GM23338 (cell line): Measurements from ENCODE around the gene IGF2BP3. TPM values are rescaled to one million over a fixed set of nuclear protein-coding genes. Genes with fewer than 3 reads are reported as not detected.

ENCODE experiments used
- ATAC-seq: fragments of 200-7000 bp; cut with Tn5 transposase; 3 replicates; pipeline ENCODE4 v1.9.1; 2020
- DNase-seq: peaks from one replicate; pipeline ENCODE4 v3.0.0-alpha.2; 2015; ENCODE audit warnings: low spot score
- H2AFZ ChIP-seq: fragments of 200-600 bp; sonication (generic); 2 replicates; pipeline ENCODE4 v1.8.0; 2016; ENCODE audit warnings: antibody characterized with exemption, mild to moderate bottlenecking, moderate library complexity
- H3F3A ChIP-seq: fragments of 200-600 bp; sonication (generic); replicated peaks from 2 replicates; pipeline ENCODE4 v1.8.0; 2017; ENCODE audit warnings: antibody characterized with exemption, mixed run types, low read depth
- H3K27ac ChIP-seq: fragments of 200-600 bp; sonication (generic); 2 replicates; pipeline ENCODE4 v1.6.1; 2016; ENCODE audit warnings: low read depth
- H3K27me3 ChIP-seq: fragments of 200-600 bp; sonication (generic); 2 replicates; pipeline ENCODE4 v1.8.0; 2016; ENCODE audit warnings: mild to moderate bottlenecking, mixed run types, moderate library complexity; ENCODE audit not compliant: insufficient read depth
- H3K36me3 ChIP-seq: fragments of 200-600 bp; sonication (generic); 2 replicates; pipeline ENCODE4 v1.8.0; 2016; ENCODE audit warnings: mild to moderate bottlenecking; ENCODE audit not compliant: insufficient read depth
- H3K4me1 ChIP-seq: fragments of 200-600 bp; sonication (generic); 2 replicates; pipeline ENCODE4 v1.8.0; 2016; ENCODE audit warnings: mild to moderate bottlenecking, moderate library complexity; ENCODE audit not compliant: insufficient read depth
- H3K4me2 ChIP-seq: fragments of 200-600 bp; sonication (generic); 2 replicates; pipeline ENCODE4 v1.7.1; 2017; ENCODE audit warnings: mixed run types
- H3K4me3 ChIP-seq: fragments of 200-600 bp; sonication (generic); 2 replicates; pipeline ENCODE4 v1.6.1; 2016; ENCODE audit warnings: mixed run types
- H3K79me2 ChIP-seq: fragments of 200-600 bp; sonication (generic); replicated peaks from 2 replicates; pipeline ENCODE4 v1.8.0; 2017; ENCODE audit warnings: mild to moderate bottlenecking; ENCODE audit not compliant: insufficient read depth
- H3K9me2 ChIP-seq: fragments of 200-600 bp; sonication (generic); 2 replicates; pipeline ENCODE4 v1.8.0; 2017; ENCODE audit not compliant: insufficient read depth
- H4K20me1 ChIP-seq: fragments of 200-600 bp; sonication (generic); replicated peaks from 2 replicates; pipeline ENCODE4 v1.8.0; 2017; ENCODE audit warnings: mild to moderate bottlenecking; ENCODE audit not compliant: insufficient read depth
- H3K27ac Mint-ChIP-seq: 2 replicates; pipeline ENCODE4 v1.8.0; 2020; ENCODE audit warnings: inconsistent platforms, mild to moderate bottlenecking, moderate library complexity, mixed read lengths
- H3K27me3 Mint-ChIP-seq: 3 replicates; pipeline ENCODE4 v1.8.0; 2022; ENCODE audit warnings: low read depth, mild to moderate bottlenecking, moderate library complexity, mixed read lengths, inconsistent platforms; ENCODE audit not compliant: insufficient read depth, poor library complexity
- H3K36me3 Mint-ChIP-seq: 3 replicates; pipeline ENCODE4 v1.8.0; 2021; ENCODE audit warnings: low read depth, mild to moderate bottlenecking, inconsistent platforms, moderate library complexity, mixed read lengths
- H3K4me1 Mint-ChIP-seq: 3 replicates; pipeline ENCODE4 v1.8.0; 2020; ENCODE audit warnings: mild to moderate bottlenecking, inconsistent platforms, mixed read lengths
- H3K4me3 Mint-ChIP-seq: 3 replicates; pipeline ENCODE4 v1.8.0; 2021; ENCODE audit warnings: moderate library complexity, mild to moderate bottlenecking, inconsistent platforms, mixed read lengths
- H3K9me3 Mint-ChIP-seq: 3 replicates; pipeline ENCODE4 v1.8.0; 2020; ENCODE audit warnings: moderate library complexity, mild to moderate bottlenecking, inconsistent platforms, mixed read lengths
- STAT1 ChIP-seq: IDR thresholded peaks from one replicate; pipeline ENCODE4 v1.6.1; 2016; ENCODE audit warnings: antibody characterized with exemption; ENCODE audit not compliant: unreplicated experiment
- ZNF114 ChIP-seq: fragments of 250-450 bp; sonication (Bioruptor Pico); IDR thresholded peaks from 2 replicates; pipeline ENCODE4 v1.5.0; 2020; ENCODE audit warnings: mild to moderate bottlenecking, moderate library complexity
- polyA plus RNA-seq: library from polyadenylated mRNA; unstranded; fragments of >200 nt; fragmentation: Nextera tagmentation; extraction: Ambion mirVana; gene quantifications from 2 replicates; pipeline ENCODE4 v1.2.1, GENCODE V29; 2016
- small RNA-seq: library from RNA; depleted of rRNA; stranded (forward); fragments of <200 nt; gene quantifications from one replicate; pipeline ENCODE3, GENCODE V24; 2014; ENCODE audit warnings: low replicate concordance
- total RNA-seq: library from RNA; depleted of rRNA; stranded (reverse); fragments of >200 nt; shearing (Covaris generic); gene quantifications from 2 replicates; pipeline ENCODE4 v1.2.3, GENCODE V29; 2014; rRNA removed

The IGF2BP3 gene
- total and polyA plus RNA-seq, 2 experiments from 2014 or later: 52.0 to 183 TPM

GRCh38 chr7:23260371-23260770 is 209.9 kb downstream of the IGF2BP3 start:
- no peaks in the 10 kb centered on the region for H3K4me1 ChIP-seq
- Mint-ChIP-seq H3K4me1 (no peaks in the 10 kb centered on the region), H3K27ac (no peak overlapping the region), H3K4me3 (no peak overlapping the region), H3K27me3 (peaks cover 2% of the 10 kb centered on the region), H3K36me3 (no peaks in the 10 kb centered on the region), H3K9me3 (no peaks in the 10 kb centered on the region)
- no peaks in the 10 kb centered on the region for H3K79me2 ChIP-seq
- no peak for TF ChIP-seq STAT1
- no peak for TF ChIP-seq ZNF114 (CRISPR knock-in tag)
- no peak overlapping the region for H3K4me2 ChIP-seq
- H4K20me1 ChIP-seq: no peaks in the 10 kb centered on the region
- H3F3A ChIP-seq: no peaks in the 10 kb centered on the region
- H2AFZ ChIP-seq: no peak overlapping the region
- no peak overlapping the region for H3K27ac ChIP-seq
- DNase-seq (no peak), ATAC-seq (no peak)
- H3K4me3 ChIP-seq: no peak overlapping the region
- H3K9me2 ChIP-seq: no peaks in the 10 kb centered on the region
- H3K27me3 ChIP-seq: no peaks in the 10 kb centered on the region
- H3K36me3 ChIP-seq: no peaks in the 10 kb centered on the region

Small RNA genes within 50 kb of the gene (small RNA-seq; reads per million reads assigned to genes)
- 0.20 reads per million for gene AC079780.1
- not detected for gene RF00019
- gene RNU7-143P: not detected
- gene SNORD65C: 0.15 reads per million

Other genes with a start within 250 kb of the IGF2BP3 start
- 0.76 and 1.4 TPM in 2 replicates for gene GPNMB, start 223.7 kb downstream of the IGF2BP3 start, total RNA-seq
- gene GPNMB, start 223.7 kb downstream of the IGF2BP3 start, polyA plus RNA-seq: 1.0 and 1.2 TPM in 2 replicates
- gene MALSU1, start 171.2 kb downstream of the IGF2BP3 start, total RNA-seq: 96.8 and 112 TPM in 2 replicates
- gene MALSU1, start 171.2 kb downstream of the IGF2BP3 start, polyA plus RNA-seq: 190 and 209 TPM in 2 replicates
- gene TRA2A, start 61.5 kb upstream of the IGF2BP3 start, total RNA-seq: 82.6 and 118 TPM in 2 replicates
- gene TRA2A, start 61.5 kb upstream of the IGF2BP3 start, polyA plus RNA-seq: 271 and 274 TPM in 2 replicates
- gene CCDC126, start 126.9 kb upstream of the IGF2BP3 start, total RNA-seq: 5.7 and 14.9 TPM in 2 replicates
- 3.6 and 6.6 TPM in 2 replicates for gene CCDC126, start 126.9 kb upstream of the IGF2BP3 start, polyA plus RNA-seq
- 29.9 and 31.4 TPM in 2 replicates for gene FAM221A, start 209.7 kb upstream of the IGF2BP3 start, total RNA-seq
- 31.9 and 35.7 TPM in 2 replicates for gene FAM221A, start 209.7 kb upstream of the IGF2BP3 start, polyA plus RNA-seq
- 0.31 and 0.43 TPM in 2 replicates for gene STK31, start 239.7 kb upstream of the IGF2BP3 start, total RNA-seq
- gene STK31, start 239.7 kb upstream of the IGF2BP3 start, polyA plus RNA-seq: 0.14 and 0.55 TPM in 2 replicates